HepG2 (cell line): Measurements from ENCODE around the gene SPTBN4. TPM values are rescaled to one million over a fixed set of nuclear protein-coding genes. Genes with fewer than 3 reads are reported as not detected.

Source experiments
- CBX1 ChIP-seq: IDR thresholded peaks from one replicate; pipeline ENCODE4 v1.6.1; 2016; ENCODE audit warnings: antibody characterized with exemption, low read depth
- FOXJ3 ChIP-seq: sonication (generic); formaldehyde crosslinking; IDR thresholded peaks from 2 replicates; pipeline ENCODE4 v1.4.0; 2020; ENCODE audit warnings: missing genetic modification reagents, mild to moderate bottlenecking, borderline replicate concordance
- GTF3A ChIP-seq: sonication (generic); formaldehyde crosslinking; conservative IDR thresholded peaks from 2 replicates; pipeline ENCODE4 v1.4.0; 2020; ENCODE audit warnings: mild to moderate bottlenecking, missing genetic modification reagents
- KLF11 ChIP-seq: IDR thresholded peaks from 2 replicates; pipeline ENCODE4 v1.6.1; 2016; ENCODE audit warnings: missing compliant biosample characterization
- MED1 ChIP-seq: sonication (generic); formaldehyde crosslinking; IDR thresholded peaks from 2 replicates; pipeline ENCODE4 v1.4.0; 2020; ENCODE audit warnings: missing genetic modification reagents
- NCOA1 ChIP-seq: sonication (generic); formaldehyde crosslinking; IDR thresholded peaks from 2 replicates; pipeline ENCODE4 v1.9.0; 2021; ENCODE audit warnings: missing genetic modification reagents
- NFIB ChIP-seq: sonication (generic); formaldehyde crosslinking; IDR thresholded peaks from 2 replicates; pipeline ENCODE4 v1.9.0; 2021; ENCODE audit warnings: missing genetic modification reagents, mild to moderate bottlenecking, borderline replicate concordance
- PITX1 ChIP-seq: sonication (generic); formaldehyde crosslinking; IDR thresholded peaks from 2 replicates; pipeline ENCODE4 v1.5.1; 2020; ENCODE audit warnings: mild to moderate bottlenecking, missing genetic modification reagents
- RARG ChIP-seq: sonication (generic); formaldehyde crosslinking; IDR thresholded peaks from 2 replicates; pipeline ENCODE4 v1.4.0; 2020; ENCODE audit warnings: low read depth, mild to moderate bottlenecking, missing genetic modification reagents
- U2AF2 ChIP-seq: fragments of 200-400 bp; formaldehyde crosslinking; IDR thresholded peaks from 2 replicates; pipeline ENCODE4 v1.6.1; 2017; ENCODE audit warnings: low read depth, mild to moderate bottlenecking, low read length
- ZFP36L1 ChIP-seq: sonication (generic); formaldehyde crosslinking; IDR thresholded peaks from 2 replicates; pipeline ENCODE4 v1.8.0; 2022; ENCODE audit warnings: mild to moderate bottlenecking, missing genetic modification reagents, moderate library complexity
- ZFX ChIP-seq: sonication (generic); formaldehyde crosslinking; IDR thresholded peaks from 2 replicates; pipeline ENCODE4 v1.4.0; 2020; ENCODE audit warnings: mild to moderate bottlenecking, low read depth, missing genetic modification reagents, moderate library complexity
- ZNF160 ChIP-seq: sonication (generic); formaldehyde crosslinking; IDR thresholded peaks from 2 replicates; pipeline ENCODE4 v1.8.0; 2022; ENCODE audit warnings: mild to moderate bottlenecking, inconsistent platforms, missing genetic modification reagents
- ZNF468 ChIP-seq: sonication (generic); formaldehyde crosslinking; IDR thresholded peaks from 2 replicates; pipeline ENCODE4 v1.8.0; 2022; ENCODE audit warnings: mild to moderate bottlenecking, moderate library complexity, missing genetic modification reagents
- ZNF737 ChIP-seq: sonication (generic); formaldehyde crosslinking; IDR thresholded peaks from 2 replicates; pipeline ENCODE4 v1.5.0; 2020; ENCODE audit warnings: missing genetic modification reagents, mild to moderate bottlenecking, borderline replicate concordance
- polyA plus RNA-seq, 8 experiments: library from polyadenylated mRNA; depleted of rRNA in 3 of 8; stranded (reverse) in 7 of 8; unstranded in 1 of 8; fragments of >200 nt; fragmentation: Illumina TruSeq in 4 of 8; extraction: Trizol in 4 of 8; gene quantifications; 2 replicates each; pipeline versions ENCODE4 v1.2.1 to v1.2.3, GENCODE V29; 2011 to 2016; ENCODE audit warnings: low read depth in 4 of 8, missing spikeins in 1 of 8, mixed read lengths in 1 of 8; ENCODE audit not compliant: insufficient read depth in 1 of 8
- total RNA-seq, 5 experiments: library from RNA; depleted of rRNA; stranded (reverse); fragments of >200 nt; fragmentation: Illumina TruSeq; extraction: Trizol; gene quantifications; 2 replicates each; pipeline ENCODE4 v1.2.3, GENCODE V29; 2016; ENCODE audit warnings: low read depth in 1 of 5
- TF ChIP-seq, protein P1 (sequence below): sonication (generic); formaldehyde crosslinking; IDR thresholded peaks from 2 replicates; pipeline ENCODE4 v1.4.0; 2020; ENCODE audit warnings: mild to moderate bottlenecking, missing genetic modification reagents
- TF ChIP-seq, protein P2 (sequence below): IDR thresholded peaks from 2 replicates; pipeline ENCODE4 v1.6.1; 2016; ENCODE audit warnings: mild to moderate bottlenecking, missing biosample characterization, missing genetic modification reagents
- TF ChIP-seq, protein P3 (sequence below): fragments of 450-650 bp; IDR thresholded peaks from 2 replicates; pipeline ENCODE4 v1.6.1; 2016
- TF ChIP-seq, protein P4 (sequence below): sonication (generic); formaldehyde crosslinking; IDR thresholded peaks from 2 replicates; pipeline ENCODE4 v1.8.1; 2023; ENCODE audit warnings: mild to moderate bottlenecking, moderate library complexity, missing genetic modification reagents
- TF ChIP-seq, protein P5 (sequence below): sonication (generic); formaldehyde crosslinking; IDR thresholded peaks from 2 replicates; pipeline ENCODE4 v1.4.0; 2020; ENCODE audit warnings: missing genetic modification reagents

The SPTBN4 gene
- total and polyA plus RNA-seq, 2 of the 13 experiments (the other 11 are each of a cell fraction or from before 2014, with no cell fraction given): 0.11 TPM

DNA sequence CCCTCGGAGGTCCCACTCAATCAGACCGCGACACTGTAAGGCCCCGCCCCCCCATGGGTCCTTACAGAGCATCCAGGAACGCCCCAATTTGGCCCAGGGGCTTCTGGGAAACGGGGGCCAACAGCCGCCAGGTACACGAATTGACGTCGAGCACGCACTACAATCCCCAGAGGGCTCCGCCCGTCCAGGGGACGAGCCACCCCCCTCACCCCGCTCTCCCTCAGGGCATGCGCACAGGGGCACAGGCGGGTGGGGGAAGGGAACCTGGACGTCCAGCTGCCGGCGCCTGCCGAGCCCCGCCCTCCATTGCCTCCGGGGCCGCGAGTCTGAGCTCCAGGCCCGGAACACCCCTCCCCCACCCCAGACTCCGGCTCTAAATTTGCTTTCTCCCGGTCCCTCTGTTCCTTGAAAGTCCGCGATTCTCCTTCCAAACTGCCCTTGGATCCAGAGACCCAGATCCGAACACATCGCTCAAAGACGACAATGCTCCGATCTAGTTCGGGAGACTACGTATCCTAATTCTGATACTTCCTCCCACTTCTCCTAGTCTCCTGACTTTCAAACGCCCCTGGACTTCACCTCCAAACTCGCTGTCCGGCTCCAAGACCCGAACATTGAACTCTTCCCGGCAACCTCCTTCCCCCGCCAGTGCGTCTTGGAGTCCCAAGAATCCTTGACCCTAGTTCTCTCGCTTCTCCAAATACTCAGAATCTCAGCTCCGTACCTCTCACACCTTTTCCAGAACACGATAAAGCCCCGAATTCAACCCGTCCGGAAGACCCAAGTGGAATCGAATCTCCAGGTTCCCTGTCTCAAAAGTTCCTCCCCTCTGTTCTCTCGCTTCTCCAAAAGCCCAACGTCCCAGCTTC, 23.4 kb upstream of the SPTBN4 start (continued):
- TF ChIP-seq ZNF737 (no peak), NFIB (CRISPR knock-in tag) (no peak), U2AF2 (no peak), ZFX (CRISPR knock-in tag) (peak; percentile 14; the same call in 1 of the 2 replicates), NCOA1 (CRISPR knock-in tag) (no peak), CBX1 (peak; percentile 87), MED1 (CRISPR knock-in tag) (peak; percentile 45), ZFP36L1 (CRISPR knock-in tag) (no peak), ZNF468 (CRISPR knock-in tag) (no peak), RARG (no peak), FOXJ3 (CRISPR knock-in tag) (no peak), GTF3A (CRISPR knock-in tag) (no peak), PITX1 (CRISPR knock-in tag) (peak; percentile 40; the same call in 1 of the 2 replicates), KLF11 (no peak; the same call in 1 of the 2 replicates), ZNF160 (CRISPR knock-in tag) (no peak)
- TF ChIP-seq, protein P1, sequence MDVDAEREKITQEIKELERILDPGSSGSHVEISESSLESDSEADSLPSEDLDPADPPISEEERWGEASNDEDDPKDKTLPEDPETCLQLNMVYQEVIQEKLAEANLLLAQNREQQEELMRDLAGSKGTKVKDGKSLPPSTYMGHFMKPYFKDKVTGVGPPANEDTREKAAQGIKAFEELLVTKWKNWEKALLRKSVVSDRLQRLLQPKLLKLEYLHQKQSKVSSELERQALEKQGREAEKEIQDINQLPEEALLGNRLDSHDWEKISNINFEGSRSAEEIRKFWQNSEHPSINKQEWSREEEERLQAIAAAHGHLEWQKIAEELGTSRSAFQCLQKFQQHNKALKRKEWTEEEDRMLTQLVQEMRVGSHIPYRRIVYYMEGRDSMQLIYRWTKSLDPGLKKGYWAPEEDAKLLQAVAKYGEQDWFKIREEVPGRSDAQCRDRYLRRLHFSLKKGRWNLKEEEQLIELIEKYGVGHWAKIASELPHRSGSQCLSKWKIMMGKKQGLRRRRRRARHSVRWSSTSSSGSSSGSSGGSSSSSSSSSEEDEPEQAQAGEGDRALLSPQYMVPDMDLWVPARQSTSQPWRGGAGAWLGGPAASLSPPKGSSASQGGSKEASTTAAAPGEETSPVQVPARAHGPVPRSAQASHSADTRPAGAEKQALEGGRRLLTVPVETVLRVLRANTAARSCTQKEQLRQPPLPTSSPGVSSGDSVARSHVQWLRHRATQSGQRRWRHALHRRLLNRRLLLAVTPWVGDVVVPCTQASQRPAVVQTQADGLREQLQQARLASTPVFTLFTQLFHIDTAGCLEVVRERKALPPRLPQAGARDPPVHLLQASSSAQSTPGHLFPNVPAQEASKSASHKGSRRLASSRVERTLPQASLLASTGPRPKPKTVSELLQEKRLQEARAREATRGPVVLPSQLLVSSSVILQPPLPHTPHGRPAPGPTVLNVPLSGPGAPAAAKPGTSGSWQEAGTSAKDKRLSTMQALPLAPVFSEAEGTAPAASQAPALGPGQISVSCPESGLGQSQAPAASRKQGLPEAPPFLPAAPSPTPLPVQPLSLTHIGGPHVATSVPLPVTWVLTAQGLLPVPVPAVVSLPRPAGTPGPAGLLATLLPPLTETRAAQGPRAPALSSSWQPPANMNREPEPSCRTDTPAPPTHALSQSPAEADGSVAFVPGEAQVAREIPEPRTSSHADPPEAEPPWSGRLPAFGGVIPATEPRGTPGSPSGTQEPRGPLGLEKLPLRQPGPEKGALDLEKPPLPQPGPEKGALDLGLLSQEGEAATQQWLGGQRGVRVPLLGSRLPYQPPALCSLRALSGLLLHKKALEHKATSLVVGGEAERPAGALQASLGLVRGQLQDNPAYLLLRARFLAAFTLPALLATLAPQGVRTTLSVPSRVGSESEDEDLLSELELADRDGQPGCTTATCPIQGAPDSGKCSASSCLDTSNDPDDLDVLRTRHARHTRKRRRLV (CRISPR knock-in tag): peak; percentile 61; the same call in 1 of the 2 replicates
- TF ChIP-seq, protein P2, sequence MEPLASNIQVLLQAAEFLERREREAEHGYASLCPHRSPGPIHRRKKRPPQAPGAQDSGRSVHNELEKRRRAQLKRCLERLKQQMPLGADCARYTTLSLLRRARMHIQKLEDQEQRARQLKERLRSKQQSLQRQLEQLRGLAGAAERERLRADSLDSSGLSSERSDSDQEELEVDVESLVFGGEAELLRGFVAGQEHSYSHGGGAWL (CRISPR knock-in tag): no peak
- TF ChIP-seq, protein P3, sequence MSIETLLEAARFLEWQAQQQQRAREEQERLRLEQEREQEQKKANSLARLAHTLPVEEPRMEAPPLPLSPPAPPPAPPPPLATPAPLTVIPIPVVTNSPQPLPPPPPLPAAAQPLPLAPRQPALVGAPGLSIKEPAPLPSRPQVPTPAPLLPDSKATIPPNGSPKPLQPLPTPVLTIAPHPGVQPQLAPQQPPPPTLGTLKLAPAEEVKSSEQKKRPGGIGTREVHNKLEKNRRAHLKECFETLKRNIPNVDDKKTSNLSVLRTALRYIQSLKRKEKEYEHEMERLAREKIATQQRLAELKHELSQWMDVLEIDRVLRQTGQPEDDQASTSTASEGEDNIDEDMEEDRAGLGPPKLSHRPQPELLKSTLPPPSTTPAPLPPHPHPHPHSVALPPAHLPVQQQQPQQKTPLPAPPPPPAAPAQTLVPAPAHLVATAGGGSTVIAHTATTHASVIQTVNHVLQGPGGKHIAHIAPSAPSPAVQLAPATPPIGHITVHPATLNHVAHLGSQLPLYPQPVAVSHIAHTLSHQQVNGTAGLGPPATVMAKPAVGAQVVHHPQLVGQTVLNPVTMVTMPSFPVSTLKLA: peak; percentile 30; the same call in 1 of the 2 replicates
- TF ChIP-seq, protein P4, sequence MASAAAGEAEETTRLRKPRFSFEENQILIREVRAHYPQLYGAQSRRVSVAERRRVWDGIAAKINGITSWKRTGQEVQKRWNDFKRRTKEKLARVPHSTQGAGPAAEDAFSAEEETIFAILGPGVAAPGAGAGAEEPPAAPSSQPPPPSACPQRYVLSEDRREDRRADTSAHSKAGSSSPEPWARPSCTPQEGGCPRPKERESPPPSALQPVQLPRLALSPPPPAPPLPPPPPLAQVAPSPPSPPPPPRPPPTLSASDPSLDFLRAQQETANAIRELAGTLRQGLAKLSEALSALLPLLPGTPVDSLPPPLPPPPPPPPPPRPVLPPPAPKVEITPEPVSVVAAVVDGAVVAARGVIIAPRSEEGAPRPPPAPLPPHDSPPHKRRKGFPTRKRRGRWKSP: peak; percentile 25; the same call in 1 of the 2 replicates
- TF ChIP-seq, protein P5, sequence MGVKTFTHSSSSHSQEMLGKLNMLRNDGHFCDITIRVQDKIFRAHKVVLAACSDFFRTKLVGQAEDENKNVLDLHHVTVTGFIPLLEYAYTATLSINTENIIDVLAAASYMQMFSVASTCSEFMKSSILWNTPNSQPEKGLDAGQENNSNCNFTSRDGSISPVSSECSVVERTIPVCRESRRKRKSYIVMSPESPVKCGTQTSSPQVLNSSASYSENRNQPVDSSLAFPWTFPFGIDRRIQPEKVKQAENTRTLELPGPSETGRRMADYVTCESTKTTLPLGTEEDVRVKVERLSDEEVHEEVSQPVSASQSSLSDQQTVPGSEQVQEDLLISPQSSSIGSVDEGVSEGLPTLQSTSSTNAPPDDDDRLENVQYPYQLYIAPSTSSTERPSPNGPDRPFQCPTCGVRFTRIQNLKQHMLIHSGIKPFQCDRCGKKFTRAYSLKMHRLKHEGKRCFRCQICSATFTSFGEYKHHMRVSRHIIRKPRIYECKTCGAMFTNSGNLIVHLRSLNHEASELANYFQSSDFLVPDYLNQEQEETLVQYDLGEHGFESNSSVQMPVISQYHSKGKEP (CRISPR knock-in tag): no peak
